K562 (cell line): ENCODE measurements around the gene FAAP100. TPM values are rescaled to one million over a fixed set of nuclear protein-coding genes. Genes with fewer than 3 reads are reported as not detected.

ENCODE experiments used
- ATAC-seq: fragments of 200-7000 bp; cut with Tn5 transposase; 3 replicates; pipeline ENCODE4 v1.9.1; 2020; ENCODE audit warnings: moderate library complexity
- BruUV-seq: library from RNA; stranded (reverse); fragments of 400-500 nt; replicated peaks from 2 replicates; lab custom pipeline; 2021; lab: Mats Ljungman, UMichigan
- CTCF ChIA-PET: fragments of 300-600 bp; formaldehyde crosslinking; extraction: SDS; loops from one replicate; lab custom pipeline; 2021; ENCODE audit warnings: low intra/inter-chr PET ratio; lab: Yijun Ruan, JAX
- POLR2A ChIA-PET: fragments of 300-600, 350-650 bp; sonication (Branson Sonifier 250); formaldehyde crosslinking; extraction: SDS; loops from one replicate; lab custom pipeline; 2021; ENCODE audit warnings: antibody characterized with exemption, inconsistent platforms; lab: Yijun Ruan, JAX
- DNase-seq, 4 experiments: peaks; one replicate each; pipeline versions ENCODE4 v3.0.0 to v3.0.0-alpha.2; 2011 to 2018; ENCODE audit warnings: low spot score in 3 of 4, mixed read lengths in 3 of 4; ENCODE audit errors: extremely low read depth in 1 of 4
- FAIRE-seq: peaks from 2 replicates; lab custom pipeline; 2011; peaks lifted over from hg19 to GRCh38; lab: Jason Lieb, UNC
- H2AFZ ChIP-seq: 2 replicates; pipeline ENCODE4 v1.6.0; 2011; ENCODE audit warnings: low read depth, low read length, control low read depth, inconsistent platforms
- H3K27ac ChIP-seq: fragments of 200-600 bp; 3 replicates; pipeline ENCODE4 v1.8.0; 2011; ENCODE audit warnings: low read depth, mild to moderate bottlenecking, control low read depth, inconsistent platforms, low read length, moderate library complexity, mixed read lengths; ENCODE audit errors: extremely low read depth
- H3K27me3 ChIP-seq, 2 experiments: fragments of 300-600 bp in 1 of 2; 2 replicates in 1 of 2; 3 replicates in 1 of 2; pipeline versions ENCODE4 v1.6.0 to v1.8.0; 2011; ENCODE audit warnings: inconsistent platforms in 2 of 2, low read length in 2 of 2, mild to moderate bottlenecking in 1 of 2, mixed read lengths in 1 of 2, moderate library complexity in 1 of 2; ENCODE audit not compliant: control insufficient read depth in 2 of 2, insufficient read depth in 2 of 2
- H3K36me3 ChIP-seq: fragments of 300-600 bp; 3 replicates; pipeline ENCODE4 v1.8.0; 2011; ENCODE audit warnings: mild to moderate bottlenecking, low read length, inconsistent platforms; ENCODE audit not compliant: control insufficient read depth, insufficient read depth
- H3K4me1 ChIP-seq, 2 experiments: fragments of 200-600 bp in 1 of 2; replicated peaks in 1 of 2; 2 replicates in 1 of 2; 3 replicates in 1 of 2; pipeline versions ENCODE4 v1.5.1 to v1.8.0; 2011; ENCODE audit warnings: inconsistent platforms in 2 of 2, low read length in 2 of 2, mild to moderate bottlenecking in 1 of 2, mixed read lengths in 1 of 2, moderate library complexity in 1 of 2; ENCODE audit not compliant: control insufficient read depth in 2 of 2, insufficient read depth in 2 of 2
- H3K4me2 ChIP-seq: 2 replicates; pipeline ENCODE4 v1.6.1; 2011; ENCODE audit warnings: low read length, control low read depth, inconsistent platforms, mixed read lengths; ENCODE audit not compliant: insufficient read depth
- H3K4me3 ChIP-seq: fragments of 200-600 bp; sonication (generic), shearing (Covaris generic); 2 replicates; pipeline ENCODE4 v1.5.1; 2016; ENCODE audit warnings: control low read depth, inconsistent platforms
- H3K79me2 ChIP-seq: fragments of 200-600 bp; 3 replicates; pipeline ENCODE4 v1.8.0; 2011; ENCODE audit warnings: low read length, inconsistent platforms; ENCODE audit not compliant: control insufficient read depth, insufficient read depth
- H3K9ac ChIP-seq, 2 experiments: 2 replicates each; pipeline versions ENCODE4 v1.6.0 to v1.6.1; 2011; ENCODE audit warnings: low read depth in 2 of 2, low read length in 2 of 2, control low read depth in 1 of 2, inconsistent platforms in 1 of 2, mild to moderate bottlenecking in 1 of 2, mixed read lengths in 1 of 2; ENCODE audit not compliant: insufficient read depth in 1 of 2
- H3K9me1 ChIP-seq: one replicate; pipeline ENCODE4 v1.6.0; 2011; ENCODE audit warnings: inconsistent platforms, mild to moderate bottlenecking, low read length, moderate library complexity; ENCODE audit not compliant: control insufficient read depth, insufficient read depth
- H3K9me3 ChIP-seq: replicated peaks from 2 replicates; pipeline ENCODE4 v1.5.1; 2011; ENCODE audit warnings: low read depth, low read length, inconsistent platforms; ENCODE audit not compliant: control insufficient read depth, insufficient read depth
- H4K20me1 ChIP-seq: replicated peaks from 2 replicates; pipeline ENCODE4 v1.6.1; 2011; ENCODE audit warnings: low read length, inconsistent platforms, mixed read lengths; ENCODE audit not compliant: control insufficient read depth, insufficient read depth
- MTA3 ChIP-seq: fragments of 450-650 bp; formaldehyde crosslinking; IDR thresholded peaks from 2 replicates; pipeline ENCODE4 v1.6.1; 2017; ENCODE audit warnings: mild to moderate bottlenecking, borderline replicate concordance
- PHF21A ChIP-seq: fragments of 450-650 bp; IDR thresholded peaks from 2 replicates; pipeline ENCODE4 v1.6.1; 2017; ENCODE audit warnings: low read depth, borderline replicate concordance
- POLR2B ChIP-seq: fragments of 450-650 bp; IDR thresholded peaks from 2 replicates; pipeline ENCODE4 v1.6.1; 2018; ENCODE audit warnings: low read depth; ENCODE audit not compliant: partially characterized antibody
- RBM17 ChIP-seq: fragments of 200-400 bp; formaldehyde crosslinking; IDR thresholded peaks from 2 replicates; pipeline ENCODE4 v1.6.1; 2017; ENCODE audit warnings: low read depth, mild to moderate bottlenecking, low read length, borderline replicate concordance
- WGBS: fragments of 100-300 bp; shearing (Covaris generic); methylation state at CpG from one replicate; pipeline ENCODE4 v1.1.6; 2016; ENCODE audit warnings: low coverage, mixed read lengths; ENCODE audit not compliant: insufficient coverage; ENCODE audit errors: missing lambda C conversion rate; 5-methylcytosine and 5-hydroxymethylcytosine counted together
- in situ Hi-C: fragments of 300-500 bp; cut with MboI; formaldehyde crosslinking; loops from 4 replicates; pipeline ENCODE4 v1.15.0; 2018; ENCODE audit warnings: inconsistent platforms, mixed read lengths
- intact Hi-C: fragments of 100-400 bp; cut with micrococcal nuclease; formaldehyde crosslinking; loops from 2 replicates; pipeline ENCODE4 v1.14.2; 2022
- polyA plus RNA-seq, 8 experiments: library from polyadenylated mRNA; depleted of rRNA in 4 of 8; stranded (reverse) in 5 of 8; unstranded in 3 of 8; fragments of >200 nt; fragmentation: Nextera tagmentation in 2 of 8; fragmentation: Illumina TruSeq in 1 of 8; extraction: Ambion mirVana in 2 of 8; extraction: Trizol in 1 of 8; gene quantifications; 2 replicates each; pipeline versions ENCODE4 v1.2.1 to v1.2.3, GENCODE V29; 2011 to 2014; ENCODE audit warnings: inconsistent platforms in 1 of 8, missing spikeins in 1 of 8
- total RNA-seq, 7 experiments: library from RNA; depleted of rRNA in 6 of 7; stranded (reverse); fragments of >200 nt in 6 of 7; fragmentation: Illumina TruSeq in 2 of 7; extraction: Trizol in 2 of 7; gene quantifications; 2 replicates each; pipeline versions ENCODE4 v1.2.1 to v1.2.3, GENCODE V29; 2011 to 2021; ENCODE audit warnings: low replicate concordance in 1 of 7
- TF ChIP-seq, protein P1 (sequence below): sonication (generic); formaldehyde crosslinking; IDR thresholded peaks from 2 replicates; pipeline ENCODE4 v1.8.0; 2022; ENCODE audit warnings: mild to moderate bottlenecking, missing genetic modification reagents

The FAAP100 gene
- total and polyA plus RNA-seq, 9 of the 15 experiments (the other 6 are each of a cell fraction or from before 2014, with no cell fraction given) = 0.31 to 51.2 (median 12.6) TPM

DNA sequence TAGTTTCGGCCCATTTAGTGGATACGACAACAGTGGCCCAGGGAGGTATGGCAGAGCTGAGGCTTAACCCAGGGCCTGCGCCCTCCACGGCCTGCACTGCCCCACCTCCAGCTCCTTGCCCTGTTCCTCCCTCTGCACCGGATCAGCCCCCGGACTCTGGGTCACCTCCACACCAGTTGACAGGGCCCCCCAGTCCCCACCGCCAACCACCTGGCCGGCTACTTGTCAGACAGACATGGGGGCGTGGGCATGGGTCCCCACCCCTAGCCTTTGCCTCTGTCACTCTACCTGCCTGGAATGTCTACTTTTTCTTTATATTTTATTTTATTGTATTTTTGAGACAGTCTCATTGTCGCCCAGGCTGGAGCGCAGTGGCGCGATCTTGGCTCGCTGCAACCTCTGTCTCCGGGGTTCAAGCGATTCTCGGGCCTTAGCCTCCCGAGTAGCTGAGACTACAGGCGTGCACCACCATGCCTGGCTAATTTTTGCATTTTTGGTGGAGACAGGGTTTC is 36.6 kb downstream of the FAAP100 start:
- 77% methylated on average over 19 of the region's 19 CpGs for WGBS
- H3K27me3 ChIP-seq = no peaks in the 10 kb centered on the region
- POLR2A ChIA-PET = interaction anchor here (0.6 kb wide), 3 partner anchors 22 to 365 kb away, joined by 3 read pairs; no protein-coding TSS in a partner anchor
- peaks cover 6% of the 10 kb centered on the region for H3K9me1 ChIP-seq
- ATAC-seq = no peak
- FAIRE-seq = no peak
- no peak overlapping the region for H2AFZ ChIP-seq
- H3K4me1 ChIP-seq = peaks cover 24 to 85% of the 10 kb centered on the region in 2 experiments
- CTCF ChIA-PET = no interaction called here
- in situ Hi-C loops = no loop called here
- H3K9me3 ChIP-seq = no peaks in the 10 kb centered on the region
- peak overlapping the region; percentile 28; the same call in 1 of the 2 replicates for H3K4me2 ChIP-seq
- no peak for TF ChIP-seq RBM17
- TF ChIP-seq PHF21A = no peak
- TF ChIP-seq, protein P1, sequence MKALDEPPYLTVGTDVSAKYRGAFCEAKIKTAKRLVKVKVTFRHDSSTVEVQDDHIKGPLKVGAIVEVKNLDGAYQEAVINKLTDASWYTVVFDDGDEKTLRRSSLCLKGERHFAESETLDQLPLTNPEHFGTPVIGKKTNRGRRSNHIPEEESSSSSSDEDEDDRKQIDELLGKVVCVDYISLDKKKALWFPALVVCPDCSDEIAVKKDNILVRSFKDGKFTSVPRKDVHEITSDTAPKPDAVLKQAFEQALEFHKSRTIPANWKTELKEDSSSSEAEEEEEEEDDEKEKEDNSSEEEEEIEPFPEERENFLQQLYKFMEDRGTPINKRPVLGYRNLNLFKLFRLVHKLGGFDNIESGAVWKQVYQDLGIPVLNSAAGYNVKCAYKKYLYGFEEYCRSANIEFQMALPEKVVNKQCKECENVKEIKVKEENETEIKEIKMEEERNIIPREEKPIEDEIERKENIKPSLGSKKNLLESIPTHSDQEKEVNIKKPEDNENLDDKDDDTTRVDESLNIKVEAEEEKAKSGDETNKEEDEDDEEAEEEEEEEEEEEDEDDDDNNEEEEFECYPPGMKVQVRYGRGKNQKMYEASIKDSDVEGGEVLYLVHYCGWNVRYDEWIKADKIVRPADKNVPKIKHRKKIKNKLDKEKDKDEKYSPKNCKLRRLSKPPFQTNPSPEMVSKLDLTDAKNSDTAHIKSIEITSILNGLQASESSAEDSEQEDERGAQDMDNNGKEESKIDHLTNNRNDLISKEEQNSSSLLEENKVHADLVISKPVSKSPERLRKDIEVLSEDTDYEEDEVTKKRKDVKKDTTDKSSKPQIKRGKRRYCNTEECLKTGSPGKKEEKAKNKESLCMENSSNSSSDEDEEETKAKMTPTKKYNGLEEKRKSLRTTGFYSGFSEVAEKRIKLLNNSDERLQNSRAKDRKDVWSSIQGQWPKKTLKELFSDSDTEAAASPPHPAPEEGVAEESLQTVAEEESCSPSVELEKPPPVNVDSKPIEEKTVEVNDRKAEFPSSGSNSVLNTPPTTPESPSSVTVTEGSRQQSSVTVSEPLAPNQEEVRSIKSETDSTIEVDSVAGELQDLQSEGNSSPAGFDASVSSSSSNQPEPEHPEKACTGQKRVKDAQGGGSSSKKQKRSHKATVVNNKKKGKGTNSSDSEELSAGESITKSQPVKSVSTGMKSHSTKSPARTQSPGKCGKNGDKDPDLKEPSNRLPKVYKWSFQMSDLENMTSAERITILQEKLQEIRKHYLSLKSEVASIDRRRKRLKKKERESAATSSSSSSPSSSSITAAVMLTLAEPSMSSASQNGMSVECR (CRISPR knock-in tag) = 0 out of 2 replicates have a peak, but pooled peaks have one; percentile 17
- TF ChIP-seq MTA3 = 0 out of 2 replicates have a peak, but pooled peaks have one; percentile 7
- TF ChIP-seq POLR2B = no peak
- TF ChIP-seq, all 486 proteins: peak for 2
- Histone ChIP-seq H4K20me1 (peaks cover 17% of the 10 kb centered on the region), H3K79me2 (peaks cover 21% of the 10 kb centered on the region), H3K4me3 (peak overlapping the region; percentile 36; the same call in 1 of the 2 replicates), H3K9ac (peak overlapping the region in 1 of 2 experiments; percentile 78; a peak in 3 of 4 replicates), H3K36me3 (peaks cover 18% of the 10 kb centered on the region), H3K27ac (peak overlapping the region; percentile 96; the same call in 1 of the 3 replicates)
- TSS peak; percentile 32 for BruUV-seq
- no peak for DNase-seq
- intact Hi-C loops = no loop called here
